HEK293 (cell line): ENCODE data around the gene SPDYE2B.
"Not testable (repeated sequence)": the region's sequence is repeated elsewhere in the genome, so short reads cannot be mapped to it uniquely, and the experiment has no call there.

ENCODE experiments used
- CTCF ChIA-PET: fragments of 350-600 bp; formaldehyde crosslinking; extraction: SDS; loops from one replicate; lab custom pipeline; 2021; ENCODE audit warnings: antibody characterized with exemption; lab: Yijun Ruan, JAX
- POLR2A ChIA-PET: fragments of 300-600 bp; formaldehyde crosslinking; extraction: SDS; loops from one replicate; lab custom pipeline; 2020; ENCODE audit warnings: antibody characterized with exemption, inconsistent platforms; lab: Yijun Ruan, JAX
- H3K27ac ChIP-seq: fragments of 200-500 bp; sonication (Bioruptor generic); 2 replicates; pipeline ENCODE4 v1.5.1; 2014; ENCODE audit warnings: low read depth, low read length, control low read depth, inconsistent platforms; ENCODE audit errors: extremely low read depth
- H3K36me3 ChIP-seq, 2 experiments: fragments of 200-500 bp in 1 of 2; sonication (Bioruptor generic) in 1 of 2; 1 replicate in 1 of 2; 2 replicates in 1 of 2; pipeline ENCODE4 v1.5.1; 2014 to 2017; ENCODE audit warnings: inconsistent platforms in 2 of 2, low read length in 2 of 2; ENCODE audit not compliant: control insufficient read depth in 2 of 2, insufficient read depth in 1 of 2
- H3K4me1 ChIP-seq: fragments of 200-500 bp; sonication (Bioruptor generic); 2 replicates; pipeline ENCODE4 v1.5.1; 2014; ENCODE audit warnings: mild to moderate bottlenecking, low read length, inconsistent platforms; ENCODE audit not compliant: control insufficient read depth, insufficient read depth
- H3K4me3 ChIP-seq: 2 replicates; pipeline ENCODE4 v1.5.1; 2011; ENCODE audit warnings: low read depth, mild to moderate bottlenecking, control low read depth, low read length, moderate library complexity
- H3K9me3 ChIP-seq: fragments of 200-500 bp; sonication (Bioruptor generic); 2 replicates; pipeline ENCODE4 v1.5.1; 2014; ENCODE audit warnings: low read depth, low read length, inconsistent platforms; ENCODE audit not compliant: control insufficient read depth, insufficient read depth
- SCRT1 ChIP-seq: fragments of 450-650 bp; formaldehyde crosslinking; IDR thresholded peaks from 2 replicates; pipeline ENCODE4 v1.5.1; 2016; ENCODE audit warnings: missing biosample characterization, missing genetic modification characterization, borderline replicate concordance
- SCRT2 ChIP-seq: fragments of 450-650 bp; formaldehyde crosslinking; IDR thresholded peaks from 2 replicates; pipeline ENCODE4 v1.5.1; 2016; ENCODE audit warnings: missing biosample characterization, missing genetic modification characterization
- ZSCAN30 ChIP-seq: fragments of 450-650 bp; IDR thresholded peaks from 2 replicates; pipeline ENCODE4 v1.5.1; 2018; ENCODE audit warnings: missing biosample characterization, mild to moderate bottlenecking, missing genetic modification characterization, moderate library complexity

The SPDYE2B gene

GRCh38 chr7:102688299-102689036, 38.3 kb downstream of the SPDYE2B start:
- H3K27ac ChIP-seq, CTCF ChIA-PET, H3K4me3 ChIP-seq, H3K4me1 ChIP-seq, H3K36me3 ChIP-seq, H3K9me3 ChIP-seq, POLR2A ChIA-PET: not testable (repeated sequence)

- H3K4me3 ChIP-seq, H3K9me3 ChIP-seq, H3K36me3 ChIP-seq, CTCF ChIA-PET, H3K27ac ChIP-seq, POLR2A ChIA-PET, H3K4me1 ChIP-seq: not testable (repeated sequence)
These were observed 39.5 kb downstream of the SPDYE2B start for GRCh38 chr7:102689436-102690282.

- H3K27ac ChIP-seq, H3K36me3 ChIP-seq, H3K4me1 ChIP-seq, CTCF ChIA-PET, POLR2A ChIA-PET, H3K4me3 ChIP-seq, H3K9me3 ChIP-seq: not testable (repeated sequence)
These were observed 40.5 kb downstream of the SPDYE2B start for GRCh38 chr7:102690602-102691001.

GRCh38 chr7:102694008-102694407, 43.9 kb downstream of the SPDYE2B start:
- H3K27ac ChIP-seq, H3K4me3 ChIP-seq, H3K36me3 ChIP-seq, H3K9me3 ChIP-seq, H3K4me1 ChIP-seq, CTCF ChIA-PET, POLR2A ChIA-PET: not testable (repeated sequence)
- peak; percentile 57; the same call in 1 of the 2 replicates for TF ChIP-seq SCRT1 (tag by site-specific recombination)
- TF ChIP-seq ZSCAN30 (tag by site-specific recombination): peak; percentile 82
- TF ChIP-seq SCRT2 (tag by site-specific recombination): peak; percentile 69

- H3K36me3 ChIP-seq, H3K4me3 ChIP-seq, H3K9me3 ChIP-seq, H3K4me1 ChIP-seq, CTCF ChIA-PET, H3K27ac ChIP-seq, POLR2A ChIA-PET: not testable (repeated sequence)
These were observed 45.0 kb downstream of the SPDYE2B start for GRCh38 chr7:102695033-102695552.

GRCh38 chr7:102696009-102696408, 45.9 kb downstream of the SPDYE2B start:
- H3K27ac ChIP-seq, CTCF ChIA-PET, POLR2A ChIA-PET, H3K36me3 ChIP-seq, H3K9me3 ChIP-seq, H3K4me3 ChIP-seq, H3K4me1 ChIP-seq: not testable (repeated sequence)
